ENCODE measurements around the gene CMC2. TPM values are rescaled to one million over a fixed set of nuclear protein-coding genes. Genes with fewer than 3 reads are reported as not detected.

CMC2 gene
- total RNA-seq, 1 experiment from 2014 or later: 89.5 TPM

GRCh38 chr16:81029930-81030604, 23.4 kb upstream of the CMC2 start:
- CTCF ChIA-PET: interaction anchor here (0.6 kb wide), 1 partner anchor 274 kb away, joined by 3 read pairs; no protein-coding TSS in a partner anchor
- no TSS peak for BruUV-seq (replicated peaks)

GRCh38 chr16:81026429-81026828, 19.7 kb upstream of the CMC2 start:
- Histone ChIP-seq H3K36me3 (ENCODE audit: low read depth) (peaks cover 21% of the 10 kb centered on the region), H3K4me1 (replicated peaks; ENCODE audit: insufficient read depth) (no peaks in the 10 kb centered on the region), H3F3A (ENCODE audit: insufficient read depth, low read depth) (peaks cover 4% of the 10 kb centered on the region; the same call in 1 of the 2 replicates), H4K20me1 (ENCODE audit: insufficient read depth) (no peaks in the 10 kb centered on the region), H3K4me3 (no peak overlapping the region), H3K27me3 (ENCODE audit: insufficient read depth, low read depth) (no peaks in the 10 kb centered on the region), H3K9me2 (ENCODE audit: insufficient read depth) (no peaks in the 10 kb centered on the region), H3K79me2 (ENCODE audit: low read depth) (no peaks in the 10 kb centered on the region), H3K4me2 (no peak overlapping the region), H3K27ac (no peak overlapping the region), H2AFZ (no peak overlapping the region), H3K9me3 (ENCODE audit: insufficient read depth, low read depth) (no peaks in the 10 kb centered on the region)
- no TSS peak for BruUV-seq (replicated peaks)
- DNase-seq: no peak
- intact Hi-C loops (cut with micrococcal nuclease; ENCODE audit: unreplicated experiment): no loop called here
- POLR2A ChIA-PET (ENCODE audit: unreplicated experiment): no interaction called here
- no peak for TF ChIP-seq EZH2 (IDR thresholded peaks at IDR 0.05; ENCODE audit: low read depth)
- no peak for TF ChIP-seq CTCF (conservative IDR thresholded peaks at IDR 0.05)
- CTCF ChIA-PET: no interaction called here

More at GRCh38 chr16:81029930-81030604, 23.4 kb upstream of the CMC2 start:
- Histone ChIP-seq H3K27ac (no peak overlapping the region), H4K20me1 (ENCODE audit: insufficient read depth) (no peaks in the 10 kb centered on the region), H3K4me2 (no peak overlapping the region), H2AFZ (no peak overlapping the region), H3K27me3 (ENCODE audit: insufficient read depth, low read depth) (no peaks in the 10 kb centered on the region), H3K79me2 (ENCODE audit: low read depth) (no peaks in the 10 kb centered on the region), H3K36me3 (ENCODE audit: low read depth) (peaks cover 4% of the 10 kb centered on the region; the same call in 1 of the 2 replicates), H3K4me3 (no peak overlapping the region), H3F3A (ENCODE audit: insufficient read depth, low read depth) (no peaks in the 10 kb centered on the region), H3K9me2 (ENCODE audit: insufficient read depth) (no peaks in the 10 kb centered on the region), H3K4me1 (replicated peaks; ENCODE audit: insufficient read depth) (peaks cover 2% of the 10 kb centered on the region), H3K9me3 (ENCODE audit: insufficient read depth, low read depth) (no peaks in the 10 kb centered on the region)
- DNase-seq: no peak
- intact Hi-C loops (cut with micrococcal nuclease; ENCODE audit: unreplicated experiment): loop anchor here (10.0 kb wide), 1 partner anchor 335 kb away; no protein-coding TSS in a partner anchor
- POLR2A ChIA-PET (ENCODE audit: unreplicated experiment): interaction anchor here (0.6 kb wide), 1 partner anchor 20 kb away, joined by 3 read pairs; no protein-coding TSS in a partner anchor
- no peak for TF ChIP-seq EZH2 (IDR thresholded peaks at IDR 0.05; ENCODE audit: low read depth)
- no peak for TF ChIP-seq CTCF (conservative IDR thresholded peaks at IDR 0.05)

GRCh38 chr16:81018496-81018895, 11.8 kb upstream of the CMC2 start:
- ChIA-PET CTCF (interaction anchor here (0.7 kb wide), 1 partner anchor 160 kb away, joined by 10 read pairs; no protein-coding TSS in a partner anchor), POLR2A (ENCODE audit: unreplicated experiment) (no interaction called here)
- no peaks in the 10 kb centered on the region for H3K79me2 ChIP-seq (ENCODE audit: low read depth)
- TF ChIP-seq CTCF (conservative IDR thresholded peaks at IDR 0.05) (no peak), EZH2 (IDR thresholded peaks at IDR 0.05; ENCODE audit: low read depth) (no peak)
- H3K27ac ChIP-seq: no peak overlapping the region
- no peaks in the 10 kb centered on the region for H4K20me1 ChIP-seq (ENCODE audit: insufficient read depth)
- no peaks in the 10 kb centered on the region for H3K4me1 ChIP-seq (replicated peaks; ENCODE audit: insufficient read depth)
- H3K4me3 ChIP-seq: no peak overlapping the region
- H2AFZ ChIP-seq: no peak overlapping the region
- H3K36me3 ChIP-seq (ENCODE audit: low read depth): peaks cover 50% of the 10 kb centered on the region
- DNase-seq: no peak
- H3K9me3 ChIP-seq (ENCODE audit: insufficient read depth, low read depth): no peaks in the 10 kb centered on the region
- H3K9me2 ChIP-seq (ENCODE audit: insufficient read depth): no peaks in the 10 kb centered on the region
- BruUV-seq (replicated peaks): no TSS peak
- H3K4me2 ChIP-seq: no peak overlapping the region
- no peaks in the 10 kb centered on the region for H3K27me3 ChIP-seq (ENCODE audit: insufficient read depth, low read depth)
- H3F3A ChIP-seq (ENCODE audit: insufficient read depth, low read depth): no peaks in the 10 kb centered on the region; the same call in 1 of the 2 replicates
- intact Hi-C loops (cut with micrococcal nuclease; ENCODE audit: unreplicated experiment): no loop called here

Data from PC-9 (cell line).